Esophagus (tissue), 2 donors: Measurements from ENCODE around the gene ABCD3. TPM values are rescaled to one million over a fixed set of nuclear protein-coding genes. Genes with fewer than 3 reads are reported as not detected.

ENCODE experiments used
- H3K27ac ChIP-seq, 2 donors: one replicate each; pipeline ENCODE4 v1.5.1; 2013; ENCODE audit warnings: low read depth in 2 of 2, mild to moderate bottlenecking in 2 of 2, inconsistent platforms in 1 of 2, low read length in 1 of 2, moderate library complexity in 1 of 2
- H3K27me3 ChIP-seq, 2 donors: one replicate each; pipeline ENCODE4 v1.6.1; 2013; ENCODE audit warnings: low read length in 2 of 2, control low read depth in 1 of 2, mild to moderate bottlenecking in 1 of 2; ENCODE audit not compliant: insufficient read depth in 2 of 2, control insufficient read depth in 1 of 2
- H3K36me3 ChIP-seq, 2 donors: one replicate each; pipeline ENCODE4 v1.6.1; 2013; ENCODE audit warnings: low read length in 1 of 2; ENCODE audit not compliant: control insufficient read depth in 2 of 2, insufficient read depth in 2 of 2
- H3K4me1 ChIP-seq, 2 donors: one replicate each; pipeline ENCODE4 v1.6.1; 2013; ENCODE audit warnings: low read length in 1 of 2; ENCODE audit not compliant: control insufficient read depth in 2 of 2, insufficient read depth in 2 of 2
- H3K4me3 ChIP-seq, 2 donors: one replicate each; pipeline ENCODE4 v1.5.1; 2013; ENCODE audit warnings: low read length in 2 of 2, mild to moderate bottlenecking in 2 of 2, low read depth in 1 of 2, moderate library complexity in 1 of 2
- H3K9me3 ChIP-seq, 2 donors: one replicate each; pipeline ENCODE4 v1.6.1; 2013; ENCODE audit warnings: mild to moderate bottlenecking in 2 of 2, low read depth in 1 of 2, low read length in 1 of 2, moderate library complexity in 1 of 2; ENCODE audit not compliant: control insufficient read depth in 2 of 2, insufficient read depth in 1 of 2
- WGBS, 2 donors: extraction: QIAGEN DNeasy Blood & Tissue Kit; methylation state at CpG; one replicate each; pipeline ENCODE4 v1.1.7; 2013; 5-methylcytosine and 5-hydroxymethylcytosine counted together
- polyA plus RNA-seq, 2 donors: library from polyadenylated mRNA; stranded (reverse); fragments of 200-250 nt; gene quantifications; one replicate each; pipeline ENCODE4 v1.2.3, GENCODE V29; 2013
- donor health status: healthy with polysubstance abuse.
- donor health status: Bipolar disorder and iron deficiency.

Gene ABCD3
- polyA plus RNA-seq, 2 donors: 12.6 to 17.7 TPM

DNA sequence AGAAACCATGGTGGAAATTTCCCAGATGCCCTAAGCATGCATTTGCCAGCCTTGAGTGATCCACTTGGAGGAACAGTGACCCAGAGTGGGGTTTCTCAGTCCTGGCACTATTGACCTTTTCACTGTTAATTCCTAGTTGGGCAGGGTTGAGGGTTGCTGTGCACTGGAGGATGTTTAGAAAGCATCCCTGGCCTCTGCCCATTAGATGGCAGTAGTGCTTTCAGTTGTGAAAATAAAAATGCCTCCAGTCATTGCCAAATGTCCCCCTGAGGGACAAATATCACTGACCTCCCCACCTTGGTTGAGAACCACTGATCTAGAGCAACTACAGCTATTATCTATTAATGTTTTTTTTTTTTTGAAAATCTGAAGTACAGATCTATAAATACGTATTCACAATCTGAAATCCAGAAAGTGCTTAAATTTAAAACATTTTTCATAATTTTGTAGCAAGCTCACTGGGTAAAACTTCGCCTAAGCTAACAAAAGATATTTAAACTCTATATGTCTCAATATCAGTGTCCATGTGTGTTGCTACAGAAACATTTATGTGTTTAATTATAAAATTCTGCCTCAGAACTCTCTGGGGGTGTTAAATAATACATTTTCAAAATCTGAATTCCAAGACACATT, 96.0 kb downstream of the ABCD3 start:
- Histone ChIP-seq H3K27me3 (no peaks in the 10 kb centered on the region), H3K4me3 (no peak overlapping the region), H3K27ac (no peak overlapping the region), H3K4me1 (no peaks in the 10 kb centered on the region), H3K9me3 (no peaks in the 10 kb centered on the region), H3K36me3 (no peaks in the 10 kb centered on the region)
- 69 to 75% methylated on average over 2 of the region's 2 CpGs for WGBS, 2 donors

- Histone ChIP-seq H3K4me1 (no peaks in the 10 kb centered on the region), H3K27me3 (no peaks in the 10 kb centered on the region), H3K4me3 (no peak overlapping the region), H3K9me3 (no peaks in the 10 kb centered on the region), H3K36me3 (no peaks in the 10 kb centered on the region), H3K27ac (no peak overlapping the region)
- 75 to 93% methylated on average over 1 of the region's 1 CpG for WGBS, 2 donors
These were observed 97.2 kb downstream of the ABCD3 start for GRCh38 chr1:94515296-94515947.

GRCh38 chr1:94519351-94519750, 101.2 kb downstream of the ABCD3 start:
- 62 to 67% methylated on average over 2 of the region's 2 CpGs for WGBS, 2 donors
- no peaks in the 10 kb centered on the region for H3K27me3 ChIP-seq
- H3K36me3 ChIP-seq: no peaks in the 10 kb centered on the region
- no peaks in the 10 kb centered on the region for H3K9me3 ChIP-seq
- H3K4me3 ChIP-seq: no peak overlapping the region
- H3K4me1 ChIP-seq: no peaks in the 10 kb centered on the region
- no peak overlapping the region for H3K27ac ChIP-seq

DNA sequence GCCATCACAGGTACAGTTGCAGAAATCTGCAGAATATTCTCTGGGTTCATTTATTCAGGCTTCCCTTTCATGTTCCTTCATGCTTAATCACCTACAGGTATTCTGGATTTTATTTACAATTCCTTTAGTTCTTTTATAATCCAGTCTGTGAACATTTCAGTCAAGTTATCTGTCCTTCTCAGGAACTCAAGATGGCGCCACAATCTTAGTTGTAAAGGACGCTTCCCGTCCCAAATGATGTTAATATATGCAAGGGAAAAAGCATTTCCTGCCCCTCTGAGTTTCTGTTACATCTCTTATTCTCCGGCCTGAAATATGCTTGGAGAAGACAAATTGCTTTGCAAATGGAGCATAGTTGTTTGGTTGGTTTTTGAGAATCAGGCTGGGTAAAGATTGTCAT, 104.1 kb downstream of the ABCD3 start:
- H3K9me3 ChIP-seq: no peaks in the 10 kb centered on the region
- no peaks in the 10 kb centered on the region for H3K27me3 ChIP-seq
- no peak overlapping the region for H3K4me3 ChIP-seq
- peaks cover 0 to under 1% of the 10 kb centered on the region in 2 donors for H3K4me1 ChIP-seq
- H3K27ac ChIP-seq: no peak overlapping the region
- WGBS, 2 donors: 18 to 21% methylated on average over 4 of the region's 4 CpGs
- H3K36me3 ChIP-seq: no peaks in the 10 kb centered on the region

DNA sequence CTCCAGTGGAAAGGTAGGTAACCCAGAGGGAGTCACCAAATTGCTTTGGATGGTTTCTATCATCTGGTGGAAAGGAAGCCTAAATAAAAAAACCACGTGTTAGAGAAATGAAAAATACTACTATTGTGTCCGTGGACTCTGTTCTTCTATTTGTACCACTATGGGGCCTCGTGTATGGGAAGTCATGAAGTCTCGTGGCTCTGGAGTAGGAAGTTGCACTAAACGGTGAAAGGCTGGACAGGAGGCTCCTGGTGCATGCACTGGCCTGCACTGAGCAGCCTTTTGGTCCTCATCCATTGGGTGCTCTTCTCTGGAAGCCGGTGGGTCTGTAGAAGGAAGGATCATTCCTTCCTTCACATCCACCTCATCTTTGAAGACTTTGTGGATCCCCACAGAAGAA, 106.3 kb downstream of the ABCD3 start:
- H3K9me3 ChIP-seq: no peaks in the 10 kb centered on the region
- peaks cover 0 to 2% of the 10 kb centered on the region in 2 donors for H3K4me1 ChIP-seq
- no peak overlapping the region for H3K4me3 ChIP-seq
- H3K36me3 ChIP-seq: no peaks in the 10 kb centered on the region
- no peaks in the 10 kb centered on the region for H3K27me3 ChIP-seq
- WGBS, 2 donors: 87 to 89% methylated on average over 6 of the region's 6 CpGs
- H3K27ac ChIP-seq: no peak overlapping the region

DNA sequence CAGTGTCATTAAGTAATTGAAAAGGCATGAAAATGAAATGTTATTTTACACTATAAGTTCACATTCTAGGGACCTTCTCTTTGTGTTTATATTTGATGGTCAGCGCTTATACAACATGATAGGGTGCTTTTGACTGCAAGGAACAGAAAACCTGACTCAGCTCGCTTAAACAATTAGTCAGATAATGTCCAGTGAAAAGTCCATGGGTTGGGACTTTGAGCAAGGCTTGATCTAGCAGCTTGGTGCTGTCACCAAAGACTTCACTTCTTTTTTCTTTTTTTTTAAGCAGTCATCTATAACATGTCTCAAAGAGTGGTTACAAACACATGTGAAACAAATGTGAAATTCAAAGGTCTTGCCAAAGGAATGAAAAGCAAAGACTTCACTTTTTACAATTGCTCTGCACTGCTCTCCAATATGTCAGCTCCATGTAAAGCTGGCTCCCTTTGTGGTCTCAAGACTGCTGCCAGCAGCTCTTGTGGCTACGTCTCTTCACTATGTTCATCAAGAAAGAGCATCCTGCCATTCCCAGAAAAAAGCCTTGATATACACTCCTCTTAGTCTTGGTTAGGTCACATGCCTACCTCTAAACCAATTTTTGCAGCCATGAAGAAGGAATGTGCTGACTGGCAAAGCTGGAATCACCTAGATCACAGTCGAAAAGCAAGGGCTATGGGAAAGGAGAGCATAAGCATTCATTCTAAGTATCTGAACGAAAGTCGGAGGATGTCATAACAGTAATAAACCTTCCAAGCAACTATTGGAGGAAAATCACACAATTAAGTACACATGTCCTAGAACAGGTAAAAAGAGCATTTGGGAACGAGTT, 108.2 kb downstream of the ABCD3 start:
- 87 to 91% methylated on average over 7 of the region's 7 CpGs for WGBS, 2 donors
- Histone ChIP-seq H3K4me3 (no peak overlapping the region), H3K27ac (no peak overlapping the region), H3K27me3 (no peaks in the 10 kb centered on the region), H3K9me3 (no peaks in the 10 kb centered on the region), H3K4me1 (peaks cover 0 to 2% of the 10 kb centered on the region in 2 donors), H3K36me3 (no peaks in the 10 kb centered on the region)

DNA sequence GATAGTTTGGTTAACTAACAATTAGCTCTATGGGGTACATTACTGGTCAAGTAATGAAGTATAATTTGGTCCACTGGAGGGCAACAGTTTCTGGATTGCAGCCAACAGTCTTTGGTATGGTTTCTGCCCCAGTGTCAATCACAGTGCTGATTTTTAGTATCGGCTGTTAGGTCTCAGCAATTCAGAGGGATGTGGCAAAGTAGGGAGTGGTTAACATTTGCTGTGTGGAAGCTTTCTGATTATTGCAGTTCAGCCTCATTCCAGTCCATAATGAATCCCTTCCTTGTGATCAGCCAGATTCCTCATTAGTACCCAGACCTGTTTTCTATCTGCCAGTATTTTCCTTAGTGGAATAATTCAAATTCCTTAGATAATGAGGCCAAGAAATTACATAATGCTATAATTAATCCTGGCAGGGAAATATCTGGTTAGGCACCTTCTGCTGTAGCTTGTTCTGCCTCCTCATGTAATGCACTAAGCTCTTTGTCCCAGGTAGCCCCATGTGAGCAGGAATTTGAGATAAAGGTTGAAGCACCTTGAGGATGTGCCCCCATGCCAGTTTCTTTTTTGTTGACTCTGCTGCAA, 109.3 kb downstream of the ABCD3 start:
- Histone ChIP-seq H3K9me3 (no peaks in the 10 kb centered on the region), H3K27me3 (no peaks in the 10 kb centered on the region), H3K4me3 (no peak overlapping the region), H3K4me1 (peaks cover 0 to 2% of the 10 kb centered on the region in 2 donors), H3K27ac (no peak overlapping the region), H3K36me3 (no peaks in the 10 kb centered on the region)
- 20 to 21% methylated on average over 1 of the region's 1 CpG for WGBS, 2 donors

DNA sequence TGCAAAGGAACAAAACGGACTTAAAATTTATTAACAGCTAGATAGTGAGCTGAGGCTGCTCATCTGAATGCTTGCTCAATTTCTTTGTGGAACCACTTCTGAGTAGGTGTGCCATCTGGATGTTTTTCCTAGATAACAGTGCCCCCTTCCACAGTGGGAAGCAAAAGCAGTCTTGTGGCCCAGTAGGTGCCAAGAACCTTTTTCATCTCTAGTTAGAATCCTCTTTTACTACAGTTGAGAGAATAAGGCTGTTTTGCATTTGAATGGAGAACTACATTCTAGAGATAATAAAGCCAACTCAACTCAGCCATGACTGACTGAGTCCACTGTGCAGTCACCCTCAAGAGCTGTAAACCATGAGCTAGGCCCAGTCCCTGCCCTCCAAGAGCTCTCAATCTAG, 110.1 kb downstream of the ABCD3 start:
- H3K36me3 ChIP-seq: no peaks in the 10 kb centered on the region
- 85 to 89% methylated on average over 1 of the region's 1 CpG for WGBS, 2 donors
- H3K4me3 ChIP-seq: no peak overlapping the region
- H3K27me3 ChIP-seq: no peaks in the 10 kb centered on the region
- H3K27ac ChIP-seq: no peak overlapping the region
- H3K9me3 ChIP-seq: no peaks in the 10 kb centered on the region
- peaks cover 0 to 2% of the 10 kb centered on the region in 2 donors for H3K4me1 ChIP-seq

DNA sequence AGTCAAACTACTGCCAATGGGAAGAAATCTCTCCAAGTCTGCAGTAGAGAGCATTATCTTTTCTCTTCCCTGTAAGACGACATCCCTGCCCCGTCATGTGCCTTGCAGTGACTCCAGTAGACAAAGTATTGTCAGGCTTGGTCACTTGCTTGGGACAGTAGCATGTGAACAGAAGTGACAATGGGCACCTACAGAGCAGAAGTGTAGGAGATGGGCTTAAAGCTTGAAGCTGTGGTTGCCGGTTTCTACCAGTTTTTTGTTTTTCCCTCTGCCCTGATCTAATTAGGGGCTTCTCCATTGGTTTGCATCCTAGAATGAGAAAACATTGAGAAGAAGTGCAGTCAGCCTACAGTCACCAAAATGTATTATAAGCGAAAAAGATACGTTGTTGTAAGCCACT, 110.6 kb downstream of the ABCD3 start:
- Histone ChIP-seq H3K27ac (no peak overlapping the region), H3K36me3 (no peaks in the 10 kb centered on the region), H3K4me3 (no peak overlapping the region), H3K27me3 (no peaks in the 10 kb centered on the region), H3K9me3 (no peaks in the 10 kb centered on the region), H3K4me1 (peaks cover 0 to 2% of the 10 kb centered on the region in 2 donors)
- 94 to 95% methylated on average over 5 of the region's 5 CpGs for WGBS, 2 donors
